NCI-H1092 treated with DMSO at 0.1 percent for 48 hours (cell line): ENCODE results near the gene GTF2F2.
"Not testable (repeated sequence)": the region's sequence is repeated elsewhere in the genome, so short reads cannot be mapped to it uniquely, and the experiment has no call there.

Experiments
- DNase-seq: peaks from one replicate; lab custom pipeline; 2025; lab: John Stamatoyannopoulos, UW

The GTF2F2 gene

DNA sequence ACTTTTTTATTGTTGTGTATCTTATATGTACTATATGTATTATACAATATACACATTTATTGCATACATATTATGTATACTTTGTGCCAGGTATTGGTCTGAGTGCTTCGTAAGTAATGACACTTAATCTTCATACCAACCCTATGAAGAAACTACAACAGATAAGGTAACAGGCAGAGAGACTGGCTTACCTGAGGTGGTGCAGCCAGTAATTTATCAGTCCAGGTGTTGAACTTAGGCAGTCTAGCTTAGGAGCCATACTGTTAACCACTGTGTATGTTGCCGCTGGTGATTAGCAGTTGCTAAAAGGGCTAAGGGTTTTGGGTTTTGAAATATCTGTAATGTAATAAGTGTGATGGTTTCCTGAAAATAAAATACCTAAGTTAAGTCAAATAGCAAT is 134.1 kb downstream of the GTF2F2 start:
- DNase-seq = no peak

DNA sequence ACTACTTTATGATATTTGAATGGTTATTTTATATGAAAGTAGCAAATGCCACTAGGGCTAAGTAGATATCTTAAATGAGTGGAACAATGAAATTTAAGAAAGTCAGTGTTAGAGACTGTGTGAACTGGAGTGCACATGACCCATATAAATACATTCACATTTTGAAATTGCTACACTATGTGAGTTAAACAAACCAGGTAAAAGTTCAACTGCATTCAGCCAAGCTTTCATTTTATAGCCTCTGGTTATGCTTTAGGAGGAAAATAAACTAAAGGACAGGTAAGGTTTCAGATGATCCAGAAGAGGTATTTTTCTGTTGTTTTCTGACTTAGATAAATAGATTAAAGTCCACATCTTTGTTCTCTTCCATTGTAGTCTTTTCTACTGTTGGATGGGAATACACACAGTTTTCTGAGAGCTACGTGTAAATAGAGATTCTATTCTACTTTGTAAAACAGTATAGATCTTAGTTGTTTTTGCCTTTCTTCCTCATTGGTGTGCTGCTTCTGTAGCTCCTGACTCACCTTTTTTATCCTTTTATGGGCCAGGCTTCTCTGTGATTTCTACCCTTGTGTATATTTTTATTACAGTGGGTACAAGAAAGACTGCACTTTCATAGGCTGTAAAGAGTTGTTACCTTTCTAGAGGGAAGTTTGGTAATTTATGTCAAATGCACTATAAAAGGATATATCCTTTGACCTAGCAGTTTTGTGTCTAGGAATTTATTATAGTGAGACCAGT is 135.1 kb downstream of the GTF2F2 start:
- no peak for DNase-seq

DNA sequence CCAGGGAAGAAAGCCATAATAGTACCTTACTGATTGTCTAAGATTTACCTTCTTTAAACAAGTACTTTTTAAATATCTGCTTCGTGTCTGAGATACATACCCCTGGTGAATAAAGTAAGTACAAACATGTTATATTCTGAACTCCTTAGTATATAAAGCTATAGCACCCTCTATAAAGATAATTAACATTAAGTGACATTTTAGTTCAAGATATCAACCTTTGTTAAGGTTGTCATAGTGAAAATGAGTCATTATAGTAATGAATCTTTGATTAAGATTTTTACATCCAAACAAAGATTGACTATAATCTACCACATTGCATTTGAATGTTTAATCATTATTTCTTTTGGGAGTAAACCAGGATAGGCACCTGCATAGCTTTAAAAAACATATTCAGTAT is 135.9 kb downstream of the GTF2F2 start:
- no peak for DNase-seq

DNA sequence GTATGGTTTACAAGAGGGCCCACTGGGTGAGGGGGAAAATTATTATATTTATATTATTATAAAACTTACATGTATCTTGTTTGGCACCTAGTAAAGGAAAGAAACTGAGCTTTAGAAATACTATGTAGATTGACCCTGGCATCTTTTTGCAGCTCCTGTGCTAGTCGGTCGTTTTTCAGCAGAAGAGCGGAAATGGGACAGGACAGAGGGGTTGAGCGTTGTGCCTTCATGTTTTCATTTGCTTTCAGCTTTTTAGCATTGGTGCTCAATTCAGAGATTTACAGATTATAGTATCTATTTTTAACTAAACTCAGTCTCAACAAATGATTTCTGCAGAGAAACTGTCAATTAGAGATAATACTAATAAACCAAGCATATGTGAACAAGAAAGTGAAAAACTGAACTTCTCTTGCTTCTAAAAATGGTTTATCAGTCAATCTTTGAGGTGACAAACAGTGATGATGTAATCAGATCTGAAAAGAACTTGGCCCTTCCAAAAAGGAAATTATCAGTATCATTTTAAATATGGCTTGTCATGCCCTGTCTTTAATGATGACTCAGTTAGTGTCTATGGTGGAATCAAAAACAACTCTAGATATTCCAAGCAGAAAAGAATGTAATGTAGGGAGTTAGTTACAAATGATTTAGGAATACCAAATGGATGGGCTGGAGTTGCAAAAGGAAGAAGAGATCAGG is 137.5 kb downstream of the GTF2F2 start:
- no peak for DNase-seq

DNA sequence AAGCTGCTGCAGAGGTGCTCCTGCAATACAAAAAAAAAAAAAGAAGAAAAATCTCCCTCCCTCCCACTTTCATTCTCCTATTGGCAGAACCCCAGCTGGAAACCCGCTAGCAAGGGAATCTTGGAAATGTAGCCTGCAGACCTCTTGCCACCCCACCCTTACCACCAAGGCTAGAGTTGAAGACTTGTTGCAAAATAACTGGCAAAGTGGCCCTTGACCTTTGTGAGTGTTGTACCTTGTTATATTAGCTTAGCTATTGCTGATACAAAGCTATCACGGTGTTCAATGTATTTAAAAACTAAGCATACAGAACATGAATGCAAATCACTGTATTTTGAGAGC is 138.0 kb downstream of the GTF2F2 start:
- DNase-seq = no peak

DNA sequence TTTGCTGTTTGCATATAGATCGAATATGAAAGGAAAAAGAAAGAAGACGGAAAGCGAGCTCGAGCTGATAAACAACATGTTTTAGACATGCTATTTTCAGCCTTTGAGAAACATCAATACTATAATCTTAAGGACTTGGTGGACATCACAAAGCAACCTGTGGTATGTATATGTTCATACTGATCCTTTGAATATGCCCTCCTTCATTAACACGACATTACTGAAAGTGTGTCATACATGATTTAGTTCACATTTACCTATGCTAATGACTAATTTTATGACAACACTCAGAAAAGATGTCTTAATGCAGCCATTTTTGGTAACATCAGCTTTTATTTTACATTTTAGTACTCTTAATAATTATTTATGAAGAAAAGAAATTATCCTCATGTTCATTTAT is 146.9 kb downstream of the GTF2F2 start:
- DNase-seq = no peak

DNA sequence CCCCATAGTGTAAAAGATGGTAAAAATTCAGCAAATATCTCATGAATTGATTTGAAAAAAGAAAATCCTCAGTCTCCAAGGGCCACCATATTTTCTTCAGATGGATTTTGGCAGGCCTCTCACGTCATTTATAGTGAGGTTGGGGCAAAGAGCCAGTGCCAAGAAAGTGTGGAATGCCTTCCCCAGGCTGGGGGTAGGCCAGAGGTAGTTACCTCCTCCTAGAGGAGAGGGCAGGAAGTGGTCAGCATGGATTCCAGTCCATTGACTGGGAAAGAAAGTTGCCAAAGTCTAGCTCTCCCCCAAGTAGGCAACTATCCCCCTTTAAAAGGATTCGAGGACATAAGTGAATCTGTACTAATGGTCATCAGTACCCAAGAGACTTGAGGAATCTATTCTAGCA is 148.9 kb downstream of the GTF2F2 start:
- no peak for DNase-seq

DNA sequence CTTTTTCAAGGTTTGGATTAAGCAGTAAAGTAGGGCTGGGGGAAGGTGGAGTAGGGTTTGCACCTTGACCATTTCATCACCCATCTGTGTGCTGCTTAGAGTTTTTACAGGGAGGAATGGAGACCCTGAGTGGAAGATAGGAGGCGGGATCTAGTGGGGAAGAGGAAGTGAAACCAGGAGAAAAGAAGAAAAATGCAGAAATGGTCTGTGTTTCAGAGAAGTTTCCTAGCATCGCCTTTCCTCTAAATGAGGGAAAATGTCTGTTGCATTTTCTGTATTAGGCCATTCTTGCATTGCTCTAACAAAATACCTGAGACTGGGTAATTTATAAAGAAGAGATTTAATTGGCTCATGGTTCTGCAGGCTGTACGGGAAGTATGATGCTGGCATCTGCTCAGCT is 156.6 kb downstream of the GTF2F2 start:
- DNase-seq = no peak

DNA sequence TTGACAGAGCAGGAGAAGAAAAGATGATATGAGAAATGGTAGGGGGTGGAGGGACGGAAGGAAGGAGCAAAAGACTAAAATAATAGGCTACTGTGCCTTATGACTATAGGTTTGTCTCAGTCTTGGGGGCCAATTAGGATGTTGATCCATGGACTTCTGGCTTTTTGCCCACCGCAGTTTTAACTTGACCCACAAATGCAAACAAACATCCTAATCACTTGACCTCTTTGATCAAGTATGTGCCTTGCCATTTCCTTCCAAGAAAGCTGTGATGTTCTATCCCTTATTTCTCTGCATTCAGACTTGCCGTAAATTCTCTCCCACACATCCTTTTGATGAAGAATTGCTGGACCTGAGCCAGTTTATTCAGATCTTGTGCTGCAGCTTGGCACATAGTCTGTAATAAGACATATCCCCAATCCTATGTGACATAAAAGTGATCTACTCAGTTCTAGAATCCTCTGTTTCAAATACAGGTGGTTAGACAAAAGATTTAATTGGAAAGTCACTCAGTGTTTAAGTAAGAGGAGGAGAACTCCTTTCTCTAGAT is 157.9 kb downstream of the GTF2F2 start:
- DNase-seq = no peak

DNA sequence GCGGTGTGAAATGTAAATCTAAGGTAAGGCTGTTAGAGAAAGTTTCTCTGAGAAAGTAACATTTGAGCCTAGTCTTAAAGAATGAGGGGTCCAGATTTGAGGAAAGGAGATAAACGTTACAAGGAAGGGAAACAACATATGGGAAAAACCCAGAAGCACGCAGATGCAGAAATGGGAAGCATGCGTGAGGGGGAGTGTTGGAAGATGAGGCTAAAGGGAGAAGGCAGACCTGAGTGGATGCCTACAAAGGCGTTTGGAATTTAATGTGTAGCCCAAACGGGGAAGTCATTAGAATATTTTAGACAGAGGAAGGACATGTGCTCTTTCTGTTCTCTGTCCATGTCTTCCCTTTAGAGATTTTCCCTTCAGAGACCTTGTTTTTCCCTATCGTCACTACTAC is 159.7 kb downstream of the GTF2F2 start:
- DNase-seq = no peak

DNA sequence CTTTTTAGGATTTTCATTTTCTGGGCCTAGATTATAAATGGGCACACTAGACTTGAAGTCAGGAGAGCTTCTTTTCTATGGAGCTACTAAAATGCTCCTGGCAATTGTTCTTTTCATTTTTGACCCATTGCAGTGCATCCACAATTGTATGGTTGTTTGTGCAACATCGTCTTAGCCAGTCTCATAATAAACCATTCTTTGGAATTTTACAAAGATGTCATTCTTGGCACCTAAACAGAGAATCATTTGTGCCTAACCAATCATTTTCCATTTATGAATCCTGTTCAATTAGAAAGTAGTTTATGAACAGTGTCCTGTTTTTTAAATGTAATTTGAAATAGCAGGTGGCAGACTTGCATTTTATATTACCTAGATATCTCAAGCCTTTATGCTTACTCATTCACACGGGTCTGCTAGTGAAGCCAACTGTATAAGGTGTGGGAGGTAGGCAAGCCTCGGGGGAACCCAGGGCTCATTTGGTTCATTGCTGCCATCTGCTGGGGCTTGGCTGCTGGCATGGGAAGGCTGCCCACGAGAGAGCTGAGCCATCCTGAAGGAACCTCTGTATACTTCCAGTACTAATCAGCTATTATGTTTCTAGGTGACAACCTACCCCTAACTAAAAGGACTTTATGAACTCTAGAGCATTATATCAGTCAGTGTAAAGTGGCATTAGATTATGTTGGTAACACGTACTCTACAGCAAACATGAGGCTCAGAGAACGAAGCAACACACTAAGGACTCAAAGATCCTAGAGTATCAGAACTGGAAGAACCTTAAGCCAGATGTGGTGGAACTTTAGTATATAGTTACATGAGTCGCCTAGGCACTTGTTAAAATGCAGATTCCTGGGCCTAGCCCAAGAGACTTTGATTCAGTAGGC is 160.7 kb downstream of the GTF2F2 start:
- peak; percentile 54 for DNase-seq

DNA sequence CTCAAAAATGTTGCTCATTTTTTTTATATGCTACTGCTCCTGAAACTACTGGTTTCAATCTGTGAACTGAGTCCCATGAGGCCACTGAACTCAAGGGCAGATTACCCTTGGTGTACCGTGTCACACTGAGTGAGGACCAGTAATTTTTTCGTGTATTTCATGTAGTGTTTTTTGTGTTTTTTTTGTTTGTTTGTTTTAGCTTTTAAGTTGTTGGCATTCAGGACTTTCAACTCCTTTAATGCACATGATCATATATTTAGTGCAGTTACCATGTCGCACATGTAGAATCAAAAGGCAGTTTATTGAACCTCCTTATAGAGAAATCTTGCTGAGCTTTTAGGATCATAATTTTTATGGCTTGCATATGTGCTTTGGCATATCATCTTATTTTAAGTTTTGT is 162.7 kb downstream of the GTF2F2 start:
- no peak for DNase-seq

DNA sequence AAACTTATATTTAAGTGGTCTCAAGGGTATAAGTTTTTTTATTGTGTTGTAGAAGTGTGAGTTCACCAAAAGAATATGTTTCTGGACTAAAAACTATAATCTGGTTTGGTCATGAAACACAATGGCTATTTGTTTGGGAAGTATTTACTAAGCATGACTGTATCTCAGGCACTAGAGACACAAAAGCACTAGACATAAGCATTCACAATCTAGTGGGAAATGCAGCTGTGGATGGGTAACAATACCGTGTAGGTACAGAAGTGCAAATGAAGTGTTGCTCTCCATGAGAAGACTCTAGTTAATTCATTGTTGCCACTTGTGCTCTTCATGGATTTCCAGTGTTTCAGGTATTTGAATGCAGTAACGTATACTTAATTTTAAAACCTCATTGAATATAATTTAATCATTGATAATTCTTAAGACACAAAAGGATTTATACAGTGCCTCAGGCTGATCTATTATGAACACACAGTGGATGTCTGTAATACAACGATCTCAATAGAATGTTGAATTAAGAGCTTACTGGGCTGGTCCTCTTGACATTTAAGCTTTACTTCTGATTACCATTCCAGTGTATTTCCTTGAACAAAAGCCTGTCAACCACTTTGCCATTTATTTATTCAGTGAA is 169.7 kb downstream of the GTF2F2 start:
- no peak for DNase-seq

DNA sequence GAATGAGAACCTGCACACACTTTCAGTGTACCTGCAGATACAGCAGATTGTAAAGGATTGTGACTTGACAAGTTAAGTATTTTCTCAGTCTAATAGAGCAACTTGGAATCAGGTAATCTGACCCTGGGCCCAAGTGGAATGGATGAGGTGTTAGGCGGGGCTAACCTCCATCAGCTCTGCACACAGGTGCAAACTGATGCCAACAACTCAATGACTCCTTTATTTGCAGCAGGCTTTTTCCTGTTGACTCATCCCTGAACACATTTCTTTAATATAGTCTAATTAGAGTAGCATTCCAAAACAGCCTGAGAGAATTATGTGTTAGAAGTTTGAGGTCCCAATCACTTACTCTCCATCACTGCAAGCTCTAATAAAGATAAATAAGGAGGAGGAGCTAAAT is 171.9 kb downstream of the GTF2F2 start:
- no peak for DNase-seq

DNA sequence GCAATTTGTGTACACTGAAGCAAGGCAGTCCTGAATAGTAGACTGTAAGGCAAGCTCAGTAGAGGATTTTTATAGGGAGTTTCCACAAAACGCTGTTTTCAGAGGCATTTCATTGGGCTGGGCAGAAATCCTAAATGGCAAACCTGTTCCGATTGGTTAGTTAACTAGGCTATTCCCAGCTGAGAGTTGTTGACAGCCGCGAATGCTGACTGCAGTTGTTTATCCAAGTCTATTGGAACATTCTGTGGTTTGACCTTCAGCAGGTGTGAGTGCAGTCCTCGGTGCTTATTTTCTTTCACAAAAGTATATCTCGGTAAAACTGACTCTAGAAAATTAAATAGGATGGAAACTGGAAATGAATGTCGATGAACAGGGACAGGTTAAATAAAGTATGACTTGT is 175.2 kb downstream of the GTF2F2 start:
- DNase-seq = no peak

DNA sequence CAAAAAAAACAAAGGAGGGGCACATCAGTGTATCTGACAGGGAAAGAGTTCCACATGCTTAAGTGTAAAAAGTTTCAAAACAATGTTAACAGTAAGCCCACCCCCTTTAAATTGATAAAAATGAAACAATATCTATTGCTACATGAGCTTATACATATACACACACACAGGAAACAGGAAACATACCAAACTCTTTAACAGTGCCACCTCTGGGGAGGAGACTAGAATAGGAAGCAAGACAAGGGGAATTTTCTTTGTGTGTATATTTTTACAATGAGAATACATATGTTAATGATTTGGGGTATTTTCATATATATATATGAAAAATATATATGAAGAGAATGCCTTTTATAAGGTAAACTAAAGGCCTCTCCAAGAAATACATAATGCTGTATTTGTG is 175.9 kb downstream of the GTF2F2 start:
- no peak for DNase-seq

DNA sequence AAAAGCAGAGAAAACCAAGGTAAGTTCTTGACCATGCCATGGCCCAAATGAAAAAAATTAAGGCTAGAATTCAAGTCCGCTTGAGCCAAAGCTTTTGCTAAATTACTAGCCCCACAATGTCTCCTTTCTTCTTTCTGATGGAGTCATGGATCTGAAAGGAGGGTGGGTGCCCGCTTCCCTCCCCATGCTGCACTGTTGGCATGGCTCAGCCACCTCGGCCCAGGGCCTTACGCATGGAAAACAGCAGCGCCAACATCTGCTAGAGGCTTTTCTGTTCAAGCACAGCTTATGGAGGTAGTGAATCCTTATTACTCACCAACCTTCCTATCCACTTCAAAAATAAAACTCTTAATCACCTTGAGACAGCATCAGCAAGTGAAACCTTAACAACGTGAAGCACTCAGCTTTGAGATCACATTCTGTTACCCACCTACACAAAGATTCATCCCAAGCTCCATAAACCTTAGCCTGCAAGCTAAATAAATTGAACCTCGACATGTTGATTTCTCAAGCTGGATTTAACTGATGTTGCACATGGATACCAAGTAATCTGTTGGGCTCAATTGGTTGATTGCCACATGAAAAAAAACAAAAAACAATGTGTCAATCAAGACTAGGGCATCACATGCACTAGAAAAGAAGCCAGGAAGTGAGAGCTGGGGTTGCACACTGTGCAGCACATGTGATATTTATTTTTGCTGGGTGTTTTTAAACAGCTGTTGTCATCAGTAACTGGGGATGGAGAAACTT is 177.3 kb downstream of the GTF2F2 start:
- no peak for DNase-seq

DNA sequence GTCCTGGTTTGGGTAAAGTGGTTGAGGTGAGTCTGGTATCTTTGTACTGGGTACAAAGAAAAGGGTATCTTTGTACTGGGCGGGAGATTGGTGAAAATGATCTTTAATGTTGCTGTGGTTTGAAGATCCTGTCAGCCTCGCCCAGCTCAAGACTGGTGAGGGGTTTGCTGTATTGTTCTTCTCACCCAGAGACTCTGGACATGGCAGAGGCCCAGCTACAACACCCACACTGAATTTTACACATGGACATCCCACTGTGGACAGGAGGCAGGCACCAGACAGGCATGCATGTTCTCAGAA is 177.8 kb downstream of the GTF2F2 start:
- DNase-seq = no peak

DNA sequence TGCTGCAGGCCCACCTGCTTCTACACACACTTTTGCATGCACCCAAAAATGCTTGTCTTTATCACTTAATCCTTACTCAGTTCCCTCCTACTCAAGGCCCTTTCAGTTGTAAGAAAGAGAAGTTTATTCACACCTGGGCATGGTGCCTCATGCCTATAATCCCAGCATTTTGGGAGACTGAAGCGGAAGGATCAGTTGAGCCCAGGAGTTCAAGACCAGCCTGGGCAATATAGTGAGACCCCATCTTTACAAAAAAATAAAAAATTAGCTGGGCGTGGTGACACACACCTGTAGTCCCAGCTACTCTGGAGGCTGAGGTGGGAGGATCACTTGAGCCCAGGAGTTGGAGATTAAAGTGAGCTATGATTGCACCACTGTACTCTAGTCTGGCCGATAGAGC is 178.2 kb downstream of the GTF2F2 start:
- DNase-seq = not testable (repeated sequence)

DNA sequence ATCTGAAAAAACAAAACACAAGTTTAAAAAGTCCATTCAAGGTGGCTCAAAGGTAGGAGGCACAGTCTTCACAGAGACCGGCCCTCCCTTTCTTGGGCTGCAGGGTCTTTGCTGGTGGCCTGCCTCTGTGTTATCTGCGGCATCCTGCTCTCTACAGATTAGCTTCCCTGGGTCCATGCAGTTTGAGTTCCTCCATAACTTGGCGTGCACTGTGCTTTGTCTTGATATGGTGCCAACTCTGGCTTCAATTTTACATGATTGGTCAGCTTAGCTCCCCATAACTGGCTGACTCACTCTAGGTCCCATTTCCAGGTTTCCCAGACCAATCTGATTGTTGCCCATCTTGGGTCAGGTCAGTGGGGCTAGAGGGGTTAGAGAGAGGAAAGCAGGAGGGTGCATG is 178.9 kb downstream of the GTF2F2 start:
- DNase-seq = no peak

DNA sequence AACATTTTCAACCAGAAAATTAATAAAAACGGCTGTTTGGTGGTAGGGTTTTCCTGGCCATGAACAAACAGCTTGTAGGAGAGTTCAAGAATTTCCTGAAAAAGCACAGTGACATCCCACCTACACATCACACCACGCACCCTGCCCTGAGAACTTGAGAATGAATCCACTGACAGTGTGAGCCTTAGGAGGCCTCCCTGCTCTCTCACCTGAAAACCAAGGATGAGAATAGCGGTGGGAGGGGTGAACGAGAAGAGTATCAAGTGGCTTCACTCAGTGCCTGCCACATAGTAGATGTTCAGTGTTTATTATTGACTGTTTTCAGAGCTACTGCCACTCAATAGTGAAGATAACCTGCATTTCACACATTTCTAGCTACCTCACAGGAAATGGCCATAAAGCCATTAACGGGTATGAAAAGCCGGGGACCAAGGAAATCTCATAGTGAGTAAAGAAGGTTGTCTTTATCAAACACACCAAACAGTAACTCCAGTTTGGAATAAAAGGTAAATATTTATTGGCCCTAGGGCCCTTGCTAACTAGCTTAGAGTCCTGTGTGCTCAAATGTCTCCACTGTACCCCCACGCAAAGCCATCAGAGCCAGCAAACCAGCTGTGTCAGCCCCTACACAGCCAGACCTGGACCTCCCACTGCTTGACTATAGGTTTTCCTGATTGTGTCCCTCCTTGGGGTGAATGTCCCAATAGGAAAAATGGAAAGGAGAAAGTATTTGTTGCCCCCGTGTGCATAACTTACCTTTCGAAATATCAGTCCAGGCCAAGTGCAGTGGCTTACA is 180.1 kb downstream of the GTF2F2 start:
- DNase-seq = no peak
